Measurements from ENCODE around the gene ARHGAP5. TPM values are rescaled to one million over a fixed set of nuclear protein-coding genes. Genes with fewer than 3 reads are reported as not detected.

ARHGAP5 gene
- total RNA-seq, 1 experiment from 2014 or later, result 66.9 TPM

DNA sequence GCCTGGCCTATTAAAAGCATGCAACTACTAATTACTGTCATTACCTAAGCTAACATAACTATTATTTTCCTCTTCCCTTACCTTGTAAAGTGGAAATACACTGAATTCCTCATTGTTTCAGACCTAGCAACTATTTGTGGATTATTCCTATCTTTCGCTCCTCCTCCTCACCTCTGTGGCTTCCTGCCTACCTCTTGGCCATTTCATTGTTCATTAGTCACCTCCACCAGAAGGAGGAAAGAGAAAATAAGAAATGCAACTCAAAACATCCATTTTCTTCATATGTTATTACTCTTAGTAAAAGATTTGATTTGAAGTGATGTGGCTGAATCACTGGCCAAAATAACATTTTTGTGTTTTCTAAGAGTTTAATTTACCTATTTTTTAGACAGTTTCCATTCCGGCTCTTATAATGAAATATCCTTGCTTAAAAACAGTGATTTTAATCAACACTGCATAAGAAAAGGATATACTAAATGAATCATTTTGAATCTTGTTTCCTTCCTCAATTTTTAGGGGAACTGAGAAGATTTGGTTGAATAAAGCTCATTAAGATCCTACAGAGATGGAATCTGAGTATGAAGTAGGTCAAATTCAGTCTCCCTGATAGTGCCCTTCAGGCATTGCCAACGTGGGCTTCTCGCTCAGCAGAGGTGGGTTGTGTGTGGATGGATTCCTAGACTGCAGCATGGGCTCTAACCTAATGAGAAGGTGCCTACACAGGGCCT lies 27.6 kb upstream of the ARHGAP5 start:
- H3K4me1 Mint-ChIP-seq, result peaks cover 14% of the 10 kb centered on the region
- no peak overlapping the region for H3K27ac Mint-ChIP-seq
- no peak overlapping the region for H3K4me3 Mint-ChIP-seq
- TF ChIP-seq, protein P1, sequence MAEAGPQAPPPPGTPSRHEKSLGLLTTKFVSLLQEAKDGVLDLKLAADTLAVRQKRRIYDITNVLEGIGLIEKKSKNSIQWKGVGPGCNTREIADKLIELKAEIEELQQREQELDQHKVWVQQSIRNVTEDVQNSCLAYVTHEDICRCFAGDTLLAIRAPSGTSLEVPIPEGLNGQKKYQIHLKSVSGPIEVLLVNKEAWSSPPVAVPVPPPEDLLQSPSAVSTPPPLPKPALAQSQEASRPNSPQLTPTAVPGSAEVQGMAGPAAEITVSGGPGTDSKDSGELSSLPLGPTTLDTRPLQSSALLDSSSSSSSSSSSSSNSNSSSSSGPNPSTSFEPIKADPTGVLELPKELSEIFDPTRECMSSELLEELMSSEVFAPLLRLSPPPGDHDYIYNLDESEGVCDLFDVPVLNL (CRISPR knock-in tag; IDR thresholded peaks at IDR 0.05; ENCODE audit: borderline replicate concordance, low read depth), result no peak
- TF ChIP-seq MYBL2 (CRISPR knock-in tag; IDR thresholded peaks at IDR 0.05) (no peak), ELF4 (CRISPR knock-in tag; IDR thresholded peaks at IDR 0.05; ENCODE audit: low read depth) (no peak), SMAD4 (CRISPR knock-in tag; IDR thresholded peaks at IDR 0.05) (no peak), ZNF219 (CRISPR knock-in tag; IDR thresholded peaks at IDR 0.05; ENCODE audit: borderline replicate concordance) (no peak), NFYB (CRISPR knock-in tag; conservative IDR thresholded peaks at IDR 0.05; ENCODE audit: low read depth) (no peak), ZNF423 (CRISPR knock-in tag; IDR thresholded peaks at IDR 0.05) (no peak), HMGA2 (CRISPR knock-in tag; IDR thresholded peaks at IDR 0.05) (no peak)
- TF ChIP-seq, protein P2, sequence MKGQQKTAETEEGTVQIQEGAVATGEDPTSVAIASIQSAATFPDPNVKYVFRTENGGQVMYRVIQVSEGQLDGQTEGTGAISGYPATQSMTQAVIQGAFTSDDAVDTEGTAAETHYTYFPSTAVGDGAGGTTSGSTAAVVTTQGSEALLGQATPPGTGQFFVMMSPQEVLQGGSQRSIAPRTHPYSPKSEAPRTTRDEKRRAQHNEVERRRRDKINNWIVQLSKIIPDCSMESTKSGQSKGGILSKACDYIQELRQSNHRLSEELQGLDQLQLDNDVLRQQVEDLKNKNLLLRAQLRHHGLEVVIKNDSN (CRISPR knock-in tag; IDR thresholded peaks at IDR 0.05), result no peak
- TF ChIP-seq, protein P3, sequence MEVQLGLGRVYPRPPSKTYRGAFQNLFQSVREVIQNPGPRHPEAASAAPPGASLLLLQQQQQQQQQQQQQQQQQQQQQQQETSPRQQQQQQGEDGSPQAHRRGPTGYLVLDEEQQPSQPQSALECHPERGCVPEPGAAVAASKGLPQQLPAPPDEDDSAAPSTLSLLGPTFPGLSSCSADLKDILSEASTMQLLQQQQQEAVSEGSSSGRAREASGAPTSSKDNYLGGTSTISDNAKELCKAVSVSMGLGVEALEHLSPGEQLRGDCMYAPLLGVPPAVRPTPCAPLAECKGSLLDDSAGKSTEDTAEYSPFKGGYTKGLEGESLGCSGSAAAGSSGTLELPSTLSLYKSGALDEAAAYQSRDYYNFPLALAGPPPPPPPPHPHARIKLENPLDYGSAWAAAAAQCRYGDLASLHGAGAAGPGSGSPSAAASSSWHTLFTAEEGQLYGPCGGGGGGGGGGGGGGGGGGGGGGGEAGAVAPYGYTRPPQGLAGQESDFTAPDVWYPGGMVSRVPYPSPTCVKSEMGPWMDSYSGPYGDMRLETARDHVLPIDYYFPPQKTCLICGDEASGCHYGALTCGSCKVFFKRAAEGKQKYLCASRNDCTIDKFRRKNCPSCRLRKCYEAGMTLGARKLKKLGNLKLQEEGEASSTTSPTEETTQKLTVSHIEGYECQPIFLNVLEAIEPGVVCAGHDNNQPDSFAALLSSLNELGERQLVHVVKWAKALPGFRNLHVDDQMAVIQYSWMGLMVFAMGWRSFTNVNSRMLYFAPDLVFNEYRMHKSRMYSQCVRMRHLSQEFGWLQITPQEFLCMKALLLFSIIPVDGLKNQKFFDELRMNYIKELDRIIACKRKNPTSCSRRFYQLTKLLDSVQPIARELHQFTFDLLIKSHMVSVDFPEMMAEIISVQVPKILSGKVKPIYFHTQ (CRISPR knock-in tag; IDR thresholded peaks at IDR 0.05), result no peak
- TF ChIP-seq, protein P4, sequence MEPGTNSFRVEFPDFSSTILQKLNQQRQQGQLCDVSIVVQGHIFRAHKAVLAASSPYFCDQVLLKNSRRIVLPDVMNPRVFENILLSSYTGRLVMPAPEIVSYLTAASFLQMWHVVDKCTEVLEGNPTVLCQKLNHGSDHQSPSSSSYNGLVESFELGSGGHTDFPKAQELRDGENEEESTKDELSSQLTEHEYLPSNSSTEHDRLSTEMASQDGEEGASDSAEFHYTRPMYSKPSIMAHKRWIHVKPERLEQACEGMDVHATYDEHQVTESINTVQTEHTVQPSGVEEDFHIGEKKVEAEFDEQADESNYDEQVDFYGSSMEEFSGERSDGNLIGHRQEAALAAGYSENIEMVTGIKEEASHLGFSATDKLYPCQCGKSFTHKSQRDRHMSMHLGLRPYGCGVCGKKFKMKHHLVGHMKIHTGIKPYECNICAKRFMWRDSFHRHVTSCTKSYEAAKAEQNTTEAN (CRISPR knock-in tag; IDR thresholded peaks at IDR 0.05), result no peak
- TF ChIP-seq, protein P5, sequence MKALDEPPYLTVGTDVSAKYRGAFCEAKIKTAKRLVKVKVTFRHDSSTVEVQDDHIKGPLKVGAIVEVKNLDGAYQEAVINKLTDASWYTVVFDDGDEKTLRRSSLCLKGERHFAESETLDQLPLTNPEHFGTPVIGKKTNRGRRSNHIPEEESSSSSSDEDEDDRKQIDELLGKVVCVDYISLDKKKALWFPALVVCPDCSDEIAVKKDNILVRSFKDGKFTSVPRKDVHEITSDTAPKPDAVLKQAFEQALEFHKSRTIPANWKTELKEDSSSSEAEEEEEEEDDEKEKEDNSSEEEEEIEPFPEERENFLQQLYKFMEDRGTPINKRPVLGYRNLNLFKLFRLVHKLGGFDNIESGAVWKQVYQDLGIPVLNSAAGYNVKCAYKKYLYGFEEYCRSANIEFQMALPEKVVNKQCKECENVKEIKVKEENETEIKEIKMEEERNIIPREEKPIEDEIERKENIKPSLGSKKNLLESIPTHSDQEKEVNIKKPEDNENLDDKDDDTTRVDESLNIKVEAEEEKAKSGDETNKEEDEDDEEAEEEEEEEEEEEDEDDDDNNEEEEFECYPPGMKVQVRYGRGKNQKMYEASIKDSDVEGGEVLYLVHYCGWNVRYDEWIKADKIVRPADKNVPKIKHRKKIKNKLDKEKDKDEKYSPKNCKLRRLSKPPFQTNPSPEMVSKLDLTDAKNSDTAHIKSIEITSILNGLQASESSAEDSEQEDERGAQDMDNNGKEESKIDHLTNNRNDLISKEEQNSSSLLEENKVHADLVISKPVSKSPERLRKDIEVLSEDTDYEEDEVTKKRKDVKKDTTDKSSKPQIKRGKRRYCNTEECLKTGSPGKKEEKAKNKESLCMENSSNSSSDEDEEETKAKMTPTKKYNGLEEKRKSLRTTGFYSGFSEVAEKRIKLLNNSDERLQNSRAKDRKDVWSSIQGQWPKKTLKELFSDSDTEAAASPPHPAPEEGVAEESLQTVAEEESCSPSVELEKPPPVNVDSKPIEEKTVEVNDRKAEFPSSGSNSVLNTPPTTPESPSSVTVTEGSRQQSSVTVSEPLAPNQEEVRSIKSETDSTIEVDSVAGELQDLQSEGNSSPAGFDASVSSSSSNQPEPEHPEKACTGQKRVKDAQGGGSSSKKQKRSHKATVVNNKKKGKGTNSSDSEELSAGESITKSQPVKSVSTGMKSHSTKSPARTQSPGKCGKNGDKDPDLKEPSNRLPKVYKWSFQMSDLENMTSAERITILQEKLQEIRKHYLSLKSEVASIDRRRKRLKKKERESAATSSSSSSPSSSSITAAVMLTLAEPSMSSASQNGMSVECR (CRISPR knock-in tag; IDR thresholded peaks at IDR 0.05; ENCODE audit: borderline replicate concordance), result no peak
- TF ChIP-seq, protein P6, sequence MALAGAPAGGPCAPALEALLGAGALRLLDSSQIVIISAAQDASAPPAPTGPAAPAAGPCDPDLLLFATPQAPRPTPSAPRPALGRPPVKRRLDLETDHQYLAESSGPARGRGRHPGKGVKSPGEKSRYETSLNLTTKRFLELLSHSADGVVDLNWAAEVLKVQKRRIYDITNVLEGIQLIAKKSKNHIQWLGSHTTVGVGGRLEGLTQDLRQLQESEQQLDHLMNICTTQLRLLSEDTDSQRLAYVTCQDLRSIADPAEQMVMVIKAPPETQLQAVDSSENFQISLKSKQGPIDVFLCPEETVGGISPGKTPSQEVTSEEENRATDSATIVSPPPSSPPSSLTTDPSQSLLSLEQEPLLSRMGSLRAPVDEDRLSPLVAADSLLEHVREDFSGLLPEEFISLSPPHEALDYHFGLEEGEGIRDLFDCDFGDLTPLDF (CRISPR knock-in tag; IDR thresholded peaks at IDR 0.05), result no peak
- POLR2A ChIA-PET, result no interaction called here
- peaks cover 12% of the 10 kb centered on the region for H3K9me3 Mint-ChIP-seq
- ATAC-seq, result no peak
- CTCF ChIA-PET, result no interaction called here
- no peaks in the 10 kb centered on the region for H3K27me3 Mint-ChIP-seq (ENCODE audit: low read depth)
- no peak for DNase-seq (ENCODE audit: low spot score)
- H3K36me3 Mint-ChIP-seq, result peaks cover 3% of the 10 kb centered on the region; the same call in 1 of the 2 replicates
